HG03175 (cell line): ENCODE data around the gene UBA1.
A peak's percentile ranks its signal among the peaks of the same experiment; 100 is the strongest.

Source experiments
- ATAC-seq: cut with Tn5 transposase; IDR thresholded peaks from one replicate; pipeline ENCODE4 v1.9.1; 2021; ENCODE audit warnings: mild to moderate bottlenecking, moderate library complexity; ENCODE audit not compliant: unreplicated experiment

Gene UBA1

DNA sequence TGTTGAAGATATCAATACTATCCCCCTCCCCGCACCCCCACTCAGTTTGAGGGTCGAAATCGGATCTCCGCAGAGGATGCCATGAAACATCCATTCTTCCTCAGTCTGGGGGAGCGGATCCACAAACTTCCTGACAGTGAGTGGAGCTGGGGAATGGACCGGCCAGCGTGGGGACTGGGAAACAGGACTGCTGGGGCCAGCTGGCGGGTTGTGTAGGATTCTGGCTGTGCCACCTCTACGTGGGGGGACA is 33.6 kb downstream of the UBA1 start:
- no peak for ATAC-seq

DNA sequence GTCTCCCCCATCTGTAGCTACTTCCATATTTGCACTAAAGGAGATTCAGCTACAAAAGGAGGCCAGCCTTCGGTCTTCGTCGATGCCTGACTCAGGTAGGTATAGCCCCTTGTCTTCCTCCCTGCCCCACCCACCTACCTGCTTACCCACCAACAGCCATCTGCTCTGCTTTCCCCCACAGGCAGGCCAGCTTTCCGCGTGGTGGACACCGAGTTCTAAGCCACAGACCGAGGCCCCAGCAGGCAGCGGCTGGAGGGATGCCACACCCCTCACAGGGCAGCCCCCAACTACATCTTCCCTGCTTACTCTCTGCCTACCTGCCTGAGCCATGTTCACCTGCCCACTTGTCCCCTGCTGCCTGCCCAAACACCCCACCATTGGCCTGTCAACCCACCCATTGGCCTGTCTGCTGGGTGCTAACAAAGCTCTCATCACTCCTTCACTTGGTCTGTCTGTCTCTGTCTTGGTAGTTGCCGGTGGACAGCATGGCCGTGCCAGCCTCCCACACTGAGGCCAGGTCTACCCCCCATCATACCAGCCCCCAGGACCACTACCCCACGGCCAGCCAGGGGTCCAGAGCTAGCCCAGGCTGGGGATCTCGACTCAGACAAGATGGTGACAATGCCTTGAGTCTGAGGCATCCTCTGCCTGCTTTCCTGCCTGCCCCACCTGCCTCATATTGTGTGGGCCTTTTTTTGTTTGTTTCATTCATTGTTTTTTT is 35.1 kb downstream of the UBA1 start:
- no peak for ATAC-seq

DNA sequence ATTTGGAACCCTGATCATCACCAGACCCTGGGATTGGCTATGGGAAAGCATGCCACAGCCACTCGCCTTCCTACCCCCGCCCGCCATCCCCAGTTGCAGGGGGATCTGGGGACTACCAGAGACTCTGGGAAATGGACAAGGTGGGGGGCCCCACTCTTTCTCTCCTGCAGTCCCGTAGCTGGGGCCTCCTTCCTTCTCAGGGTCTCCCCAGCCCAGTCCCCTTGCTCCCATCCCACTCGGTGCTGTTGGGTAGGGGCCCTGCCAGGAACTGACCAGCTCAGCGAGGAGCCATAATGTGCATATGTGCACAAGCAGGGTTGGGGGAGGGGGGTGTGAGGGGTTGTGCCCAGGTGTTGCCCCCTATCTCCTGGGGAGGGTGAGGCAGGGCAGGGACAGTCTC is 35.8 kb downstream of the UBA1 start:
- ATAC-seq, result no peak

DNA sequence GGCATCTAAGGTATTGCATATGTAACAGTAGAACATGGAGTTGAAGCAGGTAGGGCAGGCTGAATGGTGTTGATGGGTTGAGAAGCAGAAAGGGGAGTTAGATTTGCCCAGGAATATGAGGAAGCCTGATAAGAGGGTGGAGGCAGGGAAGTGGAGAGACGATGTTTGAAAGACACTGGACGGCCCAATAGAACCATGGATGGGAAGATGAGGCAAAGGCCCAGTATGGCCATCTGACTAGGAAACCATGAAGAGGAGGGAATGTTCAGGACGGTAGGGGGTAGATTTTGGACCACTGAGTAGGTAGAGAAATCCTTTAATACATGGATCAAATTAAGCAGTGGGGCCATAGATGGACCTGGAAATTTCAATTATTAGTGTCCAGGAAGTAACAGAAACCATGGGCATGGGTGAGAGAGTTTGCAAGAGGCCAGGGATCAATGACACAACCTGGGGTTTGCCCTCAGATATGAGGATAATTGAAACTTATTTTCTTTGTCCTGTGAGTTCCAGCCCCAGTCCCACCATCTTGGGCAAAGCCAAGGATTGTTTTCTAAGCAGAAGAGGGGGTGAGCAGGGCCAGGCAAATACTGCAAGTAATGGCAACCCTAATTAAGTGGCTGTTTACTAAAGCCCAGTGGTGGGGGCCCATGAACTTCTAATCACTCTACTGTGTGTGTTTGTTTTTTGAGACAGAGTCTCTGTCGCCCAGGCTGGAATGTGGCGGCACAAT is 36.7 kb downstream of the UBA1 start:
- no peak for ATAC-seq

DNA sequence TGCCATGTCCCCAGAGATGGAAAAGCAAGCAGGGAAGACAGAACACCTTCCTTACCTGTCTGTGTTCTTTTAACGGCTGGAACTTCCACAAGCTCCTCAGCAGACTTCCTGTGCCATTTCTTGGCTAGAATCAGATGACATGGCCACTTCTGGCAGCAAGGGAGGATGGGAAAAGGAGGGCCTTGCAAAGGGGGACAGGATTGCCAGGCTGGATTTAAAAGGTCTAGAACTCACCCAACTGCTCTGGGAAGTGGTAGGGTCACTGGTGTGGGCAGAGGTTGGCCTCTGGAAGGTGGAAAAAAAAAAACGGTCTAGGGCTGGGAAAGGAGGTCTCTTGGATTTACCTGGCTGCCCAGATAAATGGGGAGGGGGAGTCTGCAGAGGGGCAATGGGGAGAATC is 37.5 kb downstream of the UBA1 start:
- ATAC-seq, result no peak

DNA sequence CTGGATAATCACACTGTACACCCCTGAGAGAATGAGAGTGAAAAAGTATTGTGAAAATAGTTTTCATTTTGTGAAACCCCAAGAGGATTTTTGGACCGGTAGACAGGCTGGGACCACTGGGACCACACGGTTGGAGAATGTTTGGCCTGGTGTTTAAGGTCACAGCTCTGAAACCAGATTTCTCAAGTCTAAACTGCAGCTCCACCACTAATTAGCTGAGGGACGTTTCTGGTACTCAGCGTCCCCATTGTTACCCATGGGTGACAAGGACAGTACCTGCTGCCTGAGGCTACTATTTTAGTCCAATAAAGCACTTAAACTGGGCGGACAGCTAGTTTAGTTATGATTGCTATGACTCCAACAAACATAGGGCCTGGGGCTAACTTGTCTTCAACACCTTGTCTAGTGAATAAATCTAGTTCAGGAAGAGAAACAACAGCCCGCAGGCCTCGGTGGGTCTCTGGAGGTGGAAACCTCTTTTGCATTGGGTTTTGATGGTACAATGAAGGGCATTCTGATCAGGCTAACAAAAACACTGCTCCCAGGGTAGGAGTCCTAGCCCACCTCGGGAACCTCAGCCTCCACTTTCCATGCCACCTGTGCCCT is 38.7 kb downstream of the UBA1 start:
- no peak for ATAC-seq

DNA sequence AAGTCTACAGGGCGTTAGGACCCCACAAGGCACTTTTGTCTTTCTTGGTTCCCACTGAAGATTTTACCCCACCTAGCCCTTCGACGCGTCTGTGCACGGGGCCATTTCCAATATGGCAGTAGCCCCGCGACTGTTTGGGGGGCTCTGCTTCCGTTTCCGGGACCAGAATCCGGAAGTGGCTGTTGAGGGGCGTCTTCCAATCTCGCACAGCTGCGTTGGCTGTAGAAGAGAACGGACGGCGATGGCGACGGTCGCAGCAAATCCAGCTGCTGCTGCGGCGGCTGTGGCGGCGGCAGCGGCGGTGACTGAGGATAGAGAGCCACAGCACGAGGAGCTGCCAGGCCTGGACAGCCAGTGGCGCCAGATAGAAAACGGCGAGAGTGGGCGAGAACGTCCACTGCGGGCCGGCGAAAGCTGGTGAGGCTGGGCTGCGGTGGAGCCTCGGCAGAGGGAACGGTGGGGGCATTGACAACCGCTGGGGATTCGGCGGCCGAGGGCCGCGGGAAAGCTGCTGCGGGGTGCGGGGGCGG is 39.2 kb downstream of the UBA1 start, which contains the start of gene USP11:
TSS of gene USP11 (plus strand) at position 207 of the 530 bp plus-strand sequence. CDS start at position 242, 35 bp downstream.
- ATAC-seq, result no peak

DNA sequence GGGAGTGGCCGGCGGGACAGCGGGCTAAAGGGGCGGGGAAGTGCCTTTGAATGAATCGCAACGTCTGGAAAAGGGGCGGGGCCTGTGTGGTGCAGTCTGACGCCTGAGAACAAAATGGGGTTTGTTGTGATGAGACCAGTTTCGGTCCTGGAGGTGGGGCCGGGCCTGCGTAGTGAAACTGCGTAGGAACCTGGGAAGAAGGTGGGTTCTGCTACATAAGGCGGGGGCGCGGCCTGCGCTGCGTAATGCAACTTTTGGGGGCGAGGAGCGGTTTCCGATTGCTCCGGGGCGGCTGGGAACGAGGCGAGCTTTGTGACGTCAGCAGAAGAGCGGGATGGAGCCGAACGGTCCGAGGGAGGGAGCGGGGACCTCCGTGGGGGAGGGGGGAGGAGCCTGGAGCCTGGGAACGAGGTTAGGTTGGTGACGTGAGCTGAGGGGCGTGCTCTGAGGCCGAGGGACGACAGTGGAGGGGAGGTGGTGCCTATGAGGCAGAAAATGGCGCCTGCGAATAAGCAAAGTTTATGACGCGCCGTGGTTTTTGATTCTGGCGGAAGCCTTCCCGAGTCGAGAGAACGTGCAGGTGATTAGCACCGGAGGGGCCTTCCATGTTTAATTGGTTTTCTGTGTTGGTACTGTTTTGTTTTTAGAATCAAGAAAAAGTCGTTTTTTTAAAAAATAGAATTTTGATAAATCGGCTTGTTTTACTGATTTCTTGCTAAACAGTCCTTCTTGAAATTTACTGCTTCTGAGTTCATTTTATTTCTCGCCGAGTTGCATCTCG is 39.9 kb downstream of the UBA1 start:
- peak; percentile 86 for ATAC-seq

DNA sequence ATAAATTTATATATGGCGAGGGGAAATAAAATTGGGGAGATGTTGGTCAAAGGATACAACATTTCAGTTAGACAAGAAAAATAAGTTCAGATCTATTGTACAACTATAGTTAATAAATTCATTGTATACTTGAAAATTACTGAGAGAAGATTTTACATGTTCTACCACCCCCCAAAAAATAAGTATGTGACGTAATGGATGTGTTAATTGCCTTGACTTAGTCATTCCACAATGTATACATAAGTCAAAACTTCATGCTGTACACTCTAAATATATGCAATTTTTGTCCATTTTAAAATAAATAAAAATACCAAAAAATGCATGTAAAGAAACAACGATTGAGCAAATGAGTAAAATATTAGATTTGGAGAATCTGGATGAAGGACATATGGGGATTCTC is 41.0 kb downstream of the UBA1 start:
- no peak for ATAC-seq

DNA sequence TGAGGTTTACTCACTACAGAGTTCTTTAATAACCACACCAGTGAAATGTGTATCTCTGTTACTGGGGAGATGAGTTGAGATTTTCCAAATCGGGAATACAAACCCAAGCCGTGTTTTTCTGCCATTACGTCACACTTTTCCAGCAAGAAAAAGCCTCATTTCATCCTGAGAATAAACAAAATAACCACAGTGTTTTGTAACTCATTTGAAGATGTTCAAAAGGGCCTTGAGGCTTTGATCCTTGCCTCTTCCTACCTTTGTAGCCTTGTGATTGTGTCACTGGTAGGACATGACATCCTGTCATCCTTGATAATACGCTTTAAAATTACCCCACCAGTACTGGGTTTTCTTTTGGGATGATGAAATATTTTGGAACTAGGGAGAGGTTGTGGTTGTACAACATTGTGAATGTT is 42.1 kb downstream of the UBA1 start:
- no peak for ATAC-seq

DNA sequence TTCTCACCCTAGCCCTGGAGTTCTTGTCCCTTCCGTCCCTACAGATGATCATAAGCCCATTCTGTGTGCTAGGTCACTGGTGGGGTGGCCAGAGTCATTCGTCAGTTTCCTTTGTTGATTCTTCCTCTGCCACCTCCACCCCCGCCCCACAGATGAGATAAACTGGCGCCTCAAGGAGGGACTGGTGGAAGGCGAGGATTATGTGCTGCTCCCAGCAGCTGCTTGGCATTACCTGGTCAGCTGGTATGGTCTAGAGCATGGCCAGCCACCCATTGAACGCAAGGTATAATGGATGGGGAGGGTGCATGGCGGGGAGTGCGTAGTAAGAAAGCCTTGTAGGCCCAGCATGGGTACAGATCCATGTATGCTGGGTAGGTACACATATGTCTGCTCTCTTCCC is 45.6 kb downstream of the UBA1 start:
- ATAC-seq, result no peak

DNA sequence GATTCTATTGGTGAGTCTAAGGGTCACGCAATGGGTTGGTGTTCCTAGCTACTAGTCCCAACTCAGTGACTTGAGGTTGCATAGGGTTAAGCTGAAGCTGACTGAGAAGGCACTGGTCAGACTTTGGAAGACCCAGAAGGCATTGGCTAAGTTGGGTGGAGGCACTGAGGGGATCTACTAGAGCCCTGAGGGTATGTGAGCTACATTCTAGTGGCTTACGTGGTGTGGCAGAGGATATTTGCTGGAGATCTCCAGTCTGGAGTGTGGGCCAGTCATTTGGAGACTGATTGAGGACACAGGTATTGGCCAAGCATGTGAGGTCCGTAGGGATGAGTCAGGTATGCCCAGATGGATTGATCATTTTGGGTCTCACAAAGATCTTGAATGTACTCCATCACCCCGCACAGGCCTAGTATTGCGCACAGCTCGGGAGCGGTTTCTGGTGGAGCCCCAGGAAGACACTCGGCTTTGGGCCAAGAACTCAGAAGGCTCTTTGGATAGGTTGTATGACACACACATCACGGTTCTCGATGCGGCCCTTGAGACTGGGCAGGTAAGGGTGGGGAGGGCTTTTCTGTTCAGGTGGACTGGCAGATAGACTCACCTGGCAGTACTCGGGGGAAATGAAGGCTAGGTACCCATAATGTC is 46.4 kb downstream of the UBA1 start:
- no peak for ATAC-seq

DNA sequence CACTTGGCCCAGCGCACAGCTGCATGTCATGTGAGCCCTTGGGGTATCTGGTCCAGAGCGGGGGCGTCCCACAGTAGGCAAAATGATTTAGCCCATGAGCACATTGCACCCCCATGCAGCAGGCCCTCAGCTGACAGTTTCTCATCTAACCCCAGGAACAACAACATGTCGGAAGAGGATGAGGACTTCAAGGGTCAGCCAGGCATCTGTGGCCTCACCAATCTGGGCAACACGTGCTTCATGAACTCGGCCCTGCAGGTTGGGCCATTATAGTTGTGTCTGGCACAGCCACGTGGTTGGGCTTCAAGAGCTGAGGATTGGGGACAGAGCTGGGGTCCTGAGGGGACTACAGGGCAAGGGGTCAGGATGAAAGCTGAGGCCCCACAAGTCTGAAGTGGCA is 47.0 kb downstream of the UBA1 start:
- ATAC-seq, result no peak

DNA sequence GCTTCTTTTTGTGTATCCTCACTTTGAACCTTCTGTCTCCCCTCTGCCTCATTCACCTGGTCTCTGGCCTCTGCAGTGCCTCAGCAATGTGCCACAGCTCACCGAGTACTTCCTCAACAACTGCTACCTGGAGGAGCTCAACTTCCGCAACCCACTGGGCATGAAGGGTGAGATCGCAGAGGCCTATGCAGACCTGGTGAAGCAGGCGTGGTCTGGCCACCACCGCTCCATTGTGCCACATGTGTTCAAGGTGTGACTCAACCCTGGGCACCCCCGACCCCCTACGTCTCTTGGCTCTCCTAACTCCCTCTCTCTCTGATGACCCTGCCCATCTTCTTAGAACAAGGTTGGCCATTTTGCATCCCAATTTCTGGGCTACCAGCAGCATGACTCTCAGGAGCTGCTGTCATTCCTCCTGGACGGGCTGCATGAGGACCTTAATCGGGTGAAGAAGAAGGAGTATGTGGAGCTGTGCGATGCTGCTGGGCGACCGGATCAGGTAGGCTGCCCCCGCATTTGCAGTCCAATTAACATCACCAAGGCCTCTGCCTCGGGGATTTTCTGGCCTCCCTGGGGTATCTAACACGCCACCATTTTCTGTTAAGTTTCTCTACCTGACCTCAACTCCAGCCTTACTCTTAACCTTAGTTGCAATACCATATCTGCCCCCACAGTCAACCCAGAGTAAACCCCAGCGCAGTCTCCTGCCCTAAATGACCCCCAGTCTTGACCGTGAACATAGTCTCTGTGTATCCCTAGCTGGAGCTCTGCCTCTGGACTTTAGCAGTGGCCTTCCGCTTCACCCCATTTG is 47.8 kb downstream of the UBA1 start:
- ATAC-seq, result no peak

DNA sequence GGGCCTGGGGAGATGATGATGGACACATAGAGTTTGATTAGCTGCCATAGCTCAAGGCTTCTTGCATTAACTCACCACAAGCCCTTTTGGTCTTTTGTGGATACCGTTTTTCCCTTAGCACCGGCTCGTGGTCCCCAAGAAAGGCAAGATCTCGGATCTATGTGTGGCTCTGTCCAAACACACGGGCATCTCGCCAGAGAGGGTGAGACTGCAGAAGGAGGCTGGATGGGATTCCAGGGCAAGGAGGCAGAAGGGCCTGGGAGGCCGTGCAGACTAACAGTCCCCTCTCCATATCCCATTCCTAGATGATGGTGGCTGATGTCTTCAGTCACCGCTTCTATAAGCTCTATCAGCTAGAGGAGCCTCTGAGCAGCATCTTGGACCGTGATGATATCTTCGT is 48.7 kb downstream of the UBA1 start:
- no peak for ATAC-seq

DNA sequence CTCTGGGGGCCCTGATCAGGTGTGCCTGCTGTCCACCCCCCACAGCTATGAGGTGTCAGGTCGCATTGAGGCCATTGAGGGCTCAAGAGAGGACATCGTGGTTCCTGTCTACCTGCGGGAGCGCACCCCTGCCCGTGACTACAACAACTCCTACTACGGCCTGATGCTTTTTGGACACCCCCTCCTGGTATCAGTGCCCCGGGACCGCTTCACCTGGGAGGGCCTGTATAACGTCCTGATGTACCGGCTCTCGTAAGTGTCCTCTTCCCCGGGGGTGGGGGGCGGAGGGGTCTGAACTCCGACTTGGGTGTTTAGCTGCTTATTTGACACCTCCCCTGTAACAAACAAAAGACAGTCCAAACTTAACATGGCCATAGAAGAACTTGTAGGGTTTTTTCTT is 49.7 kb downstream of the UBA1 start:
- no peak for ATAC-seq

DNA sequence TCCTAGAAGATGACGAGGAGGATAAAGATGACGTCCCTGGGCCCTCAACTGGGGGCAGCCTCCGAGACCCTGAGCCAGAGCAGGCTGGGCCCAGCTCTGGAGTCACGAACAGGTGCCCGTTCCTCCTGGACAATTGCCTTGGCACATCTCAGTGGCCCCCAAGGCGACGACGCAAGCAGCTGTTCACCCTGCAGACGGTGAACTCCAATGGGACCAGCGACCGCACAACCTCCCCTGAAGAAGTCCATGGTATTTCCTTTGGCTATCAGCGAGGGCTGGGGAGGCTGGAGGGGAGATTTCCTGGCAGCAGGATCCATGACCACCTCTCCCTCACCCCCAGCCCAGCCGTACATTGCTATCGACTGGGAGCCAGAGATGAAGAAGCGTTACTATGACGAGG is 51.0 kb downstream of the UBA1 start:
- ATAC-seq, result no peak

DNA sequence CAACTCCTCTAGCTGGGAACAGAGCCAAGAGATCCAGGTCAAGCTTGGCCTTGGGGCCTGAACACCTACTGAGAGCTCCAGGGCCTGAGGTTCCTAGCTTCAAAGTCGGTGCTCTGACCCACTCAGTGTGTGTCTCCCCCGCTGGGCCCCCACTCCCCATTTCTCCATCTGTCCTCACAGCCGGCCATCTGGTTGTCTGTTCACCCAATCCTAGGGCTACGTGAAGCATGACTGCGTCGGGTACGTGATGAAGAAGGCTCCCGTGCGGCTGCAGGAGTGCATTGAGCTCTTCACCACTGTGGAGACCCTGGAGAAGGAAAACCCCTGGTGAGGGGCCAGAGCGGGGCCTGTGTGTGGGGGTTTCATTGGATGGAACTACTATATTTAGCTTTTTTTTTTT is 51.5 kb downstream of the UBA1 start:
- no peak for ATAC-seq

DNA sequence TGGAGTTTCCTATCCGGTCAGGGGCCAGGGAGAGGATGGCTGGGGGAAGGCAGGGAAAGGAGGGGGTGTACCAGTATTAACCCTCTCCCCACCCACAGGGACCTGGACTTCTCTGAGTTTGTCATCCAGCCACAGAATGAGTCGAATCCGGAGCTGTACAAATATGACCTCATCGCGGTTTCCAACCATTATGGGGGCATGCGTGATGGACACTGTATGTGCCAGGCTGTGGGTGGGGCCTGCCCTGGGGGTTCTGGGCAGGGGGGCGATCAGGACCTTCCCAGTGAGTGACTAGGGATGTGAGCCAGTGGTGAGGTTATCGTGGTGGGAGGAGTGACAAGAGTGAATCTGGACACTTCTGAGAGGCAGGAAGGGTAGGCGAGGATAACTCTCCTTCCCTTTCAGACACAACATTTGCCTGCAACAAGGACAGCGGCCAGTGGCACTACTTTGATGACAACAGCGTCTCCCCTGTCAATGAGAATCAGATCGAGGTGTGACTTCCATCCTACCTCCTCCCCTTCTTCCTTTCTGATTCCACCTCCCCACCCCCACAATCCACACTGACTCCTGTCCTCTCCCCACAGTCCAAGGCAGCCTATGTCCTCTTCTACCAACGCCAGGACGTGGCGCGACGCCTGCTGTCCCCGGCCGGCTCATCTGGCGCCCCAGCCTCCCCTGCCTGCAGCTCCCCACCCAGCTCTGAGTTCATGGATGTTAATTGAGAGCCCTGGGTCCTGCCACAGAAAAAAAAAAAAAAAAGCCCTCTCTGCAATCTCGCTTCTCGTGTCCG is 53.8 kb downstream of the UBA1 start:
- ATAC-seq, result no peak
